A549 (cell line): ENCODE data around the gene LGALS7. TPM values are rescaled to one million over a fixed set of nuclear protein-coding genes. Genes with fewer than 3 reads are reported as not detected.
"Not testable (repeated sequence)": the region's sequence is repeated elsewhere in the genome, so short reads cannot be mapped to it uniquely, and the experiment has no call there.

Experiments
- ATAC-seq, 2 experiments: fragments of 200-7000 bp in 1 of 2; fragments of >200 bp in 1 of 2; cut with Nextera tagmentation in 1 of 2; cut with Tn5 transposase in 1 of 2; 3 replicates each; pipeline versions ENCODE4 v1.8.0 to v1.9.1; 2018 to 2020; ENCODE audit warnings: mild to moderate bottlenecking in 1 of 2, moderate library complexity in 1 of 2
- CTCF ChIA-PET: fragments of 300-600 bp; sonication (Branson Sonifier 250); formaldehyde crosslinking; extraction: SDS; loops from one replicate; lab custom pipeline; 2021; ENCODE audit warnings: antibody characterized with exemption, inconsistent platforms; lab: Yijun Ruan, JAX
- POLR2A ChIA-PET: fragments of 350-600 bp; formaldehyde crosslinking; extraction: SDS; loops from one replicate; lab custom pipeline; 2021; ENCODE audit warnings: antibody characterized with exemption, inconsistent platforms; lab: Yijun Ruan, JAX
- DNase-seq, 2 experiments: peaks; one replicate each; pipeline versions ENCODE4 v3.0.0 to v3.0.0-alpha.2; 2011 to 2016; ENCODE audit warnings: low read depth in 1 of 2, low spot score in 1 of 2
- FAIRE-seq: peaks from 2 replicates; lab custom pipeline; 2011; peaks lifted over from hg19 to GRCh38; lab: Jason Lieb, UNC
- H3K27ac ChIP-seq, 2 experiments: fragments of >200 bp; sonication (Bioruptor Twin); formaldehyde crosslinking; 3 replicates each; pipeline ENCODE4 v1.5.1; 2016 to 2017
- H3K4me1 ChIP-seq: fragments of >200 bp; sonication (Bioruptor Twin); formaldehyde crosslinking; 3 replicates; pipeline ENCODE4 v1.6.1; 2016
- H3K4me2 ChIP-seq: fragments of >200 bp; sonication (Bioruptor Twin); formaldehyde crosslinking; 3 replicates; pipeline ENCODE4 v1.6.1; 2016
- H3K4me3 ChIP-seq: fragments of >200 bp; sonication (Bioruptor Twin); formaldehyde crosslinking; 3 replicates; pipeline ENCODE4 v1.5.1; 2016
- H3K9me3 ChIP-seq: fragments of >200 bp; sonication (Bioruptor Twin); formaldehyde crosslinking; 3 replicates; pipeline ENCODE4 v1.6.1; 2016
- CEBPB ChIP-seq, 2 experiments: fragments of >200 bp in 1 of 2; sonication (Bioruptor Twin) in 1 of 2; formaldehyde crosslinking in 1 of 2; IDR thresholded peaks; 2 replicates each; pipeline ENCODE4 v1.6.1; 2012 to 2016
- CHD2 ChIP-seq: fragments of 150-350 bp; IDR thresholded peaks from 2 replicates; pipeline ENCODE4 v1.6.1; 2014; ENCODE audit warnings: low read length; ENCODE audit not compliant: partially characterized antibody
- CHD4 ChIP-seq: fragments of 200-600 bp; sonication (generic); IDR thresholded peaks from 2 replicates; pipeline ENCODE4 v1.6.1; 2016; ENCODE audit warnings: antibody characterized with exemption, mild to moderate bottlenecking, borderline replicate concordance
- EHMT2 ChIP-seq: fragments of 200-600 bp; sonication (generic); IDR thresholded peaks from 2 replicates; pipeline ENCODE4 v1.6.1; 2016; ENCODE audit warnings: antibody characterized with exemption, low read depth, mild to moderate bottlenecking, moderate library complexity
- FOSB ChIP-seq: fragments of 250-450 bp; sonication (Bioruptor Pico); IDR thresholded peaks from 2 replicates; pipeline ENCODE4 v1.5.0; 2020; ENCODE audit warnings: mild to moderate bottlenecking, moderate library complexity
- HEYL ChIP-seq: fragments of 250-450 bp; sonication (Bioruptor Pico); IDR thresholded peaks from 2 replicates; pipeline ENCODE4 v1.8.0; 2021; ENCODE audit warnings: mild to moderate bottlenecking, moderate library complexity
- HOXB5 ChIP-seq: fragments of 250-450 bp; sonication (Bioruptor Pico); IDR thresholded peaks from 2 replicates; pipeline ENCODE4 v1.5.0; 2020; ENCODE audit warnings: mild to moderate bottlenecking, moderate library complexity
- JUN ChIP-seq, 2 experiments: fragments of >200 bp; sonication (Bioruptor Twin); formaldehyde crosslinking; IDR thresholded peaks; 2 replicates in 1 of 2; 3 replicates in 1 of 2; pipeline ENCODE4 v1.6.1; 2016 to 2017
- JUNB ChIP-seq: fragments of >200 bp; sonication (Bioruptor Twin); formaldehyde crosslinking; IDR thresholded peaks from 2 replicates; pipeline ENCODE4 v1.6.1; 2016
- KDM1A ChIP-seq: fragments of 200-600 bp; sonication (generic); IDR thresholded peaks from 2 replicates; pipeline ENCODE4 v1.6.1; 2016; ENCODE audit warnings: low read depth, mild to moderate bottlenecking
- MAZ ChIP-seq: fragments of 150-350 bp; IDR thresholded peaks from 2 replicates; pipeline ENCODE4 v1.6.1; 2014; ENCODE audit warnings: antibody characterized with exemption, low read depth, low read length, borderline replicate concordance
- NPAS2 ChIP-seq: fragments of 250-450 bp; sonication (Bioruptor Pico); IDR thresholded peaks from 2 replicates; pipeline ENCODE4 v1.8.0; 2022; ENCODE audit warnings: mild to moderate bottlenecking, moderate library complexity, borderline replicate concordance
- NR3C1 ChIP-seq: fragments of >200 bp; sonication (Bioruptor Twin); formaldehyde crosslinking; IDR thresholded peaks from 3 replicates; pipeline ENCODE4 v1.6.1; 2017
- POLR2AphosphoS2 ChIP-seq: conservative IDR thresholded peaks from 2 replicates; pipeline ENCODE4 v1.6.1; 2012; ENCODE audit warnings: low read length, improper control_type of control experiment, inconsistent platforms
- RAD21 ChIP-seq, 2 experiments: fragments of >200 bp in 1 of 2; sonication (Bioruptor Twin) in 1 of 2; formaldehyde crosslinking in 1 of 2; IDR thresholded peaks in 1 of 2; conservative IDR thresholded peaks in 1 of 2; 2 replicates in 1 of 2; 3 replicates in 1 of 2; pipeline ENCODE4 v1.6.1; 2012 to 2018; ENCODE audit warnings: inconsistent platforms in 1 of 2
- RFX5 ChIP-seq: fragments of 450-650 bp; IDR thresholded peaks from 2 replicates; pipeline ENCODE4 v1.7.1; 2014; ENCODE audit warnings: antibody characterized with exemption, mild to moderate bottlenecking, moderate library complexity
- SREBF2 ChIP-seq: fragments of 450-650 bp; IDR thresholded peaks from 2 replicates; pipeline ENCODE4 v1.6.1; 2014; ENCODE audit warnings: mild to moderate bottlenecking, moderate library complexity
- USF2 ChIP-seq: fragments of 450-650 bp; IDR thresholded peaks from 2 replicates; pipeline ENCODE4 v1.6.1; 2014; ENCODE audit warnings: antibody characterized with exemption
- WGBS: methylation state at CpG from one replicate; pipeline ENCODE4 v1.1.6; 2017; ENCODE audit errors: missing lambda C conversion rate; 5-methylcytosine and 5-hydroxymethylcytosine counted together
- polyA plus RNA-seq, 4 experiments: library from polyadenylated mRNA; depleted of rRNA in 3 of 4; stranded (reverse); fragments of >200 nt; fragmentation: RNase III in 1 of 4; extraction: RNeasy Plus Mini Kit Qiagen cat#74134 plus additional on column Dnase treatment in 1 of 4; gene quantifications; 2 replicates in 3 of 4; 3 replicates in 1 of 4; pipeline ENCODE4 v1.2.3, GENCODE V29; 2011 to 2017
- TF ChIP-seq, protein P1 (sequence below): fragments of >200 bp; sonication (Bioruptor Twin); formaldehyde crosslinking; IDR thresholded peaks from 3 replicates; pipeline ENCODE4 v1.6.1; 2016

LGALS7 gene
- polyA plus RNA-seq, 2 of the 4 experiments (the other 2 are of a cell fraction), result not detected

DNA sequence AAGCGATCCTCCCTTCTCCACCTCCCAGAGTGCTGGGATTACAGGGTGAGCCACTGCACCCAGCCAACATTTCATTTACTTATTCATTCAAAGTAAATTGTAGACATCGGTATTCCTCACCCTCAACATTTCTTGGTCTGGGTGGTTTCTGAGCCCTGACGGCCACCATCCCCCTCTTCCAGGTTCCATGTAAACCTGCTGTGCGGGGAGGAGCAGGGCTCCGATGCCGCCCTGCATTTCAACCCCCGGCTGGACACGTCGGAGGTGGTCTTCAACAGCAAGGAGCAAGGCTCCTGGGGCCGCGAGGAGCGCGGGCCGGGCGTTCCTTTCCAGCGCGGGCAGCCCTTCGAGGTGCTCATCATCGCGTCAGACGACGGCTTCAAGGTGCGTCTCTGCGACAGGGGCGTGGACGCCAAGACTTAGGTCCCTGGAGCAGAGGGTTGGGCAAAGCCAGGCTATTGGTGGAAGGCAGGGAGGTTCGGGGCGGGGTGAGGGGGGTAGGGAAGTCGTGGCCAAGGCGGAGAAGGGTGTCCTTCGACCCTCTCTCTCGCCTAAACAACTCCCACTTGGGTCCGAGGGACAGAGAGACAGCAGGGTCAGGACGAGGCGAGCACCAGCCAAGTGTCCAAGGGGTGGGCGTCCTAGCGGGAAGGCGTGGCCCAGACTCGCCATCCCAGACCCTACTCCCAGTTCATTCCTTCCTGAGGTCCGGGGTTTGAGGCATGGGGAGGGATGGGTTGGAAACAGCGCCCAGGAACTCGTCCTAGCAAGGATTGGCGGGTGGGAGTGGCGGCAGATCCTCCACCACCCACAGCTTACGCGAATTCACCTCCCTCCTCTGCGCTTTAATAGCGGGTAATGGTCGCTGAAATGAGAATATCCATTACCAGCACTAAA, 17.4 kb upstream of the LGALS7 start:
- H3K4me3 ChIP-seq, H3K4me2 ChIP-seq, CTCF ChIA-PET, FAIRE-seq, H3K9me3 ChIP-seq, H3K27ac ChIP-seq, ATAC-seq, DNase-seq, POLR2A ChIA-PET: not testable (repeated sequence)
- H3K4me1 ChIP-seq, result peaks cover 11% of the 10 kb centered on the region
- 89% methylated on average over 24 of the region's 49 CpGs for whole genome bisulfite sequencing

- TF ChIP-seq KDM1A (0 out of 2 replicates have a peak, but pooled peaks have one; percentile 23), RAD21 (conservative IDR thresholded peaks at IDR 0.05 in 1 of 2, IDR thresholded peaks at IDR 0.05 in 1 of 2) (no peak)
- Histone ChIP-seq H3K4me2 (no peak within 1 kb of the TSS), H3K4me3 (no peak within 1 kb of the TSS), H3K27ac (peak within 1 kb of the TSS; percentile 32 to 46; a peak in 5 of 6 replicates), H3K9me3 (no peaks in the 10 kb centered on the region), H3K4me1 (peaks cover 21% of the 10 kb centered on the region)
- DNase-seq (no peak), ATAC-seq (peak in 1 of 2 experiments; percentile 12; a peak in 3 of 6 replicates), FAIRE-seq (no peak)
- 77% methylated on average over 12 of the region's 17 CpGs for WGBS
- ChIA-PET POLR2A (no interaction called here), CTCF (interaction anchor here (1.0 to 1.4 kb wide), 2 partner anchors 10 to 19 kb away, joined by 4 read pairs; no protein-coding TSS in a partner anchor)
Observed at GRCh38 chr19:38788478-38789243, 15.3 kb upstream of the LGALS7 start, which contains the start of gene LGALS7B. Gene LGALS7B (plus strand): TSS chr19:38789200. CDS start chr19:38789227, 27 bp downstream.

DNA sequence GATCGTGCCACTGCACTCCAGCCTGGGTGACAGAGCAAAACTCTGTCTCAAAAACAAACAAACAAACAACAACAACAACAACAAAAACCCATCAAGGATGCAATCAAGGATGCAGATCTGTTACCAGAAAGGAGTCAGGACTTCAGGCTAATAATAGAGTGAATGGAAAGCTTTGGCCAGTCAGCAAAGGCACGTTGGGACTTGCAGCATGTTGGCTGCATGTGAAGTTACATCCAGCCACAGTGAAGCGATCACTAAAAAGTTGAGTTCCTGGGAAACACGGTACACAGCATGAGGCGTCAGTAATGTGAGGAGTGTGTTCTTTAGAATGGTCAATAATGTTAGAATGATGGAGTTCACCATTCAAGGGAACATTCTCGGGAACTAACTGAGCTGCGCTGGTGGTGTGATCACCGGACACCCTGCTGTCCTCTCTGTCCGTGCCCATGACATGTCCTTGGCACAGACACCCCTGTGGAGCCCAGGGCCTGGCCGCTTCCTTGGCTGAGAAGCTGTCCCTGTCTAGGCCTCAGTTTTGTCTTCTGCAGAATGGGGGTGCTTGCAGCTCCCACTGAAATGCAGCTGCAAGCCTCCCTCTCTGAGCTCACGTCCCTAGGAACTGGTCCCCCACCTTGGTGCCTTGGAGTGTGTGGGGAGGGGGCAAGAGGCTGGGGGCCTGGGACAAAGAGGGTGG, 13.4 kb upstream of the LGALS7 start:
- no peak for DNase-seq
- Histone ChIP-seq H3K4me3 (no peak overlapping the region), H3K27ac (peak overlapping the region in 1 of 2 experiments; percentile 29; a peak in 3 of 6 replicates), H3K9me3 (no peaks in the 10 kb centered on the region), H3K4me1 (peaks cover 19% of the 10 kb centered on the region), H3K4me2 (no peak overlapping the region)
- FAIRE-seq, result peak; percentile 70
- CTCF ChIA-PET, result interaction anchor here (0.6 to 3.0 kb wide), 6 partner anchors 8 to 552 kb away, joined by 3 to 22 read pairs (median 4); partner anchors contain the start of genes MRPS12 and SARS2
- no peak for ATAC-seq
- 87% methylated on average over 11 of the region's 11 CpGs for WGBS
- POLR2A ChIA-PET, result no interaction called here
- TF ChIP-seq KDM1A (peak; percentile 72; the same call in 1 of the 2 replicates), CHD4 (peak; percentile 79), FOSB (CRISPR knock-in tag) (no peak), SREBF2 (no peak)

DNA sequence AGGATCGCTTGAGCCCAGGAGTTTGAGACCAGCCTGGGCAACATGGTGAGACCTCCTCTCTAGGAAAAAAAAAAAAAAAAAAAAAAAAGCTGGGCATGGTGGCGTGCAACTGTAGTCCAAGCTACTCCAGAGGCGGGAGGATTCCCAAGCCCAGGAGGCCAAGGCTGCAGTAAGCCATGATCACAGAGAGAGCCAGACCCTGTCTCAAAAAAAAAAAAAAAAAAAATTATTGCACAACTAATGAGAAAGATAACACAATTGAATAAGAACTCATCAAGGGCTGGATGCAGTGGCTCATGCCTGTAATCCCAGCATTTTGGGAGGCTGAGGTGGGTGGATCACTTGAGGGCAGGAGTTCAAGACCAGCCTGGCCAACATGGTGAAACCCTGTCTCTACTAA, 12.7 kb upstream of the LGALS7 start:
- Histone ChIP-seq H3K4me1 (peaks cover 19% of the 10 kb centered on the region), H3K27ac (peak overlapping the region in 1 of 2 experiments; percentile 37; a peak in 3 of 6 replicates)
- FAIRE-seq, H3K4me3 ChIP-seq, POLR2A ChIA-PET, DNase-seq, H3K9me3 ChIP-seq, H3K4me2 ChIP-seq, ATAC-seq: not testable (repeated sequence)
- CTCF ChIA-PET, result interaction anchor here (0.6 to 3.0 kb wide), 4 partner anchors 17 to 552 kb away, joined by 3 to 22 read pairs (median 4); no protein-coding TSS in a partner anchor
- TF ChIP-seq CEBPB (IDR thresholded peaks at IDR 0.05), result peak in 1 of 2 experiments; percentile 37; a peak in 2 of 4 replicates
- WGBS, result 86% methylated on average over 3 of the region's 3 CpGs

DNA sequence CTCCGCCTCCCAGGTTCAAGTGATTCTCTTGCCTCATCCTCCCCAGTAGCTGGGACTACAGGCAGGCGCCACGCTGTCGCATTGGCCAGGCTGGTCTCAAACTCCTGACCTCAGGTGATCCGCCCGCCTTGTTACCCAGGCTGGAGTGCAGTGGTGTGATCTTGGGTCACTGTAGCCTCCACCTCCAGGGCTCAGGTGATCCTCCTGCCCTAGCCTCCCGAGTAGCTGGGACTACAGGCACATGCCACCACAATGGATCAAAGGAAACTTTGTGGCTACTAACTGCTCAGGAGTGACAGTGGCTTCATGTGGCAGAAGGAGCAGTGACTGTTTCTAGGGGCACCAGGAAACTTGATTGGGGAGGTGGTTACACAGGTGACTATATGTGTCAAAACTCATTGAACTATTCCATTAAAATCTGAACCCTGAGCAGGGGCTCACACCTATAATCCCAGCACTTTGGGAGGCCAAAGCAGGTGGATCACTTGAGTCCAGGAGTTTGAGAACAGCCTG, 11.9 kb upstream of the LGALS7 start:
- CTCF ChIA-PET, result interaction anchor here (0.6 to 3.0 kb wide), 3 partner anchors 15 to 149 kb away, joined by 3 to 22 read pairs (median 4); no protein-coding TSS in a partner anchor
- FAIRE-seq (no peak), ATAC-seq (no peak), DNase-seq (no peak)
- POLR2A ChIA-PET, result no interaction called here
- Histone ChIP-seq H3K4me1 (peaks cover 19% of the 10 kb centered on the region), H3K9me3 (no peaks in the 10 kb centered on the region), H3K27ac (peak overlapping the region; percentile 22 to 37; a peak in 5 of 6 replicates), H3K4me2 (no peak overlapping the region), H3K4me3 (no peak overlapping the region)
- 90% methylated on average over 7 of the region's 7 CpGs for WGBS
- TF ChIP-seq JUN (IDR thresholded peaks at IDR 0.05), result no peak
- TF ChIP-seq RFX5, result no peak
- no peak for TF ChIP-seq NPAS2 (CRISPR knock-in tag)
- no peak for TF ChIP-seq HOXB5
- no peak for TF ChIP-seq POLR2AphosphoS2
- no peak for TF ChIP-seq JUNB
- no peak for TF ChIP-seq CHD2
- no peak for TF ChIP-seq EHMT2
- no peak for TF ChIP-seq FOSB (CRISPR knock-in tag)
- TF ChIP-seq, protein P1, sequence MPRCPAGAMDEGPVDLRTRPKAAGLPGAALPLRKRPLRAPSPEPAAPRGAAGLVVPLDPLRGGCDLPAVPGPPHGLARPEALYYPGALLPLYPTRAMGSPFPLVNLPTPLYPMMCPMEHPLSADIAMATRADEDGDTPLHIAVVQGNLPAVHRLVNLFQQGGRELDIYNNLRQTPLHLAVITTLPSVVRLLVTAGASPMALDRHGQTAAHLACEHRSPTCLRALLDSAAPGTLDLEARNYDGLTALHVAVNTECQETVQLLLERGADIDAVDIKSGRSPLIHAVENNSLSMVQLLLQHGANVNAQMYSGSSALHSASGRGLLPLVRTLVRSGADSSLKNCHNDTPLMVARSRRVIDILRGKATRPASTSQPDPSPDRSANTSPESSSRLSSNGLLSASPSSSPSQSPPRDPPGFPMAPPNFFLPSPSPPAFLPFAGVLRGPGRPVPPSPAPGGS, result no peak
- no peak for TF ChIP-seq MAZ
- TF ChIP-seq SREBF2, result no peak
- TF ChIP-seq NR3C1, result no peak
- TF ChIP-seq HEYL, result no peak
- no peak for TF ChIP-seq USF2
